Limb (tissue), 2 donors: ENCODE data around the gene ZC3H10.

Experiments used
- DNase-seq, 2 donors: peaks; one replicate each; pipeline ENCODE4 v3.0.0-alpha.2; 2016; ENCODE audit errors: extremely low spot score in 2 of 2

Gene ZC3H10

GRCh38 chr12:56169229-56169759, 51.2 kb downstream of the ZC3H10 start:
- no peak for DNase-seq

- no peak for DNase-seq
Measured at GRCh38 chr12:56172839-56173238, 54.8 kb downstream of the ZC3H10 start.
